GM12892 (cell line): ENCODE data around the gene RAB6B.

Source experiments
- POLR2A ChIP-seq: IDR thresholded peaks from 2 replicates; pipeline ENCODE4 v1.6.1; 2011; ENCODE audit warnings: low read depth, low read length, control low read depth
- POLR2AphosphoS5 ChIP-seq: IDR thresholded peaks from 2 replicates; pipeline ENCODE4 v1.6.1; 2011; ENCODE audit warnings: low read depth, low read length, control low read depth

- TF ChIP-seq POLR2AphosphoS5 (no peak), POLR2A (no peak)
Measured at GRCh38 chr3:133835418-133835743, 60.3 kb downstream of the RAB6B start.
